ENCODE results near the gene GSG1. TPM values are rescaled to one million over a fixed set of nuclear protein-coding genes. Genes with fewer than 3 reads are reported as not detected.

The GSG1 gene
- total and polyA plus RNA-seq, 2 of the 8 experiments (the other 6 are each of a cell fraction or from before 2014, with no cell fraction given): 0.89 to 1.4 TPM

DNA sequence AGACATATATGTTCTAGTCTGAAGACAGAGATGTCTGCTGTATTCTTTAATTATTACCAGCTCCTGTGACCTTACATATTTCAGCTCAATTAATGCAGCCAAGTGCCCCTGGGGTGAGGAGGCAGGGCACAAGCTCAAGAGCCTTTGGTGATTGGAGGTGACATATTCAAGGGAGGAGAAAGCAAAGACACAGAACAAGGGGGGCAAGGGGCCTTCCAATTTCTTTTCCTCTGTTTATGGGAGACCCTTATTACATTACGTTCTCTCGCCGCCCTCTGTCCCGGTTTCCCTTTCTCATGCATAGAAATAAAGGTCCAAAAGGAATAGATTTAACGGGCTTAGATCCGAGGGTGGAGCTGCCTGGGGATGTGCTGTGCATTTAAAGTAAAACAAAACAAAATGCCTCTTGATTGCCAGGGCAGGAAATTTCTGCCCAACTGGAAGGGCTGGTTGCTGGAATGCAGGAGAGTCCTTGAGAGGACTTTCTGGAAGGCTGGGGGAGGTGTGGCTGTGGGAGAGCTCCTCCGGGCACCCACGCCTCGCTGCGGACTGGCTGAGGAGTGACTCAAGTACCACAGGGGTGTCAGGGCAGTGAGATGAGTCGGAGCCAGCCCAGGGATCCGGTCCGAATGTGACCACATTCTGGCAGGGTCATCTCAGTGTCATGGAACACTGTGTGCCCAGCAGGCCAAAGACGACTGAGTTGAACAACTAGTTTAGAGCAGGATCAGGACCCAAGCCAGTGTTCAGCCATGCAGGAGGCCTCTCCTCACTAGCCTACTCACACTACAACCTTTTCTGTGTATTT is 32.1 kb upstream of the GSG1 start:
- Histone ChIP-seq H3K79me2 (ENCODE audit: control insufficient read depth in 1 of 2, insufficient read depth in 2 of 2, low read length in 2 of 2) (no peaks in the 10 kb centered on the region), H3K4ac (replicated peaks; ENCODE audit: insufficient read length, low read depth, low read length) (no peak overlapping the region), H4K8ac (ENCODE audit: extremely low read depth, insufficient read depth, low read length) (no peak overlapping the region), H3K27me3 (replicated peaks in 1 of 4; ENCODE audit: control insufficient read depth in 3 of 4, extremely low read depth in 1 of 4, insufficient read depth in 3 of 4, low read length in 3 of 4) (no peaks in the 10 kb centered on the region), H3K79me1 (ENCODE audit: low read depth, low read length) (no peaks in the 10 kb centered on the region), H3K56ac (replicated peaks; ENCODE audit: insufficient read length, low read depth, low read length) (no peak overlapping the region), H3K18ac (ENCODE audit: extremely low read depth, low read length) (no peak overlapping the region), H3K4me3 (ENCODE audit: extremely low read depth in 1 of 4, insufficient read depth in 2 of 4, low read depth in 3 of 4, low read length in 4 of 4) (no peak overlapping the region; a peak in 1 of 8 replicates), H3K36me3 (ENCODE audit: control insufficient read depth in 2 of 4, insufficient read depth in 4 of 4, low read length in 3 of 4) (no peaks in the 10 kb centered on the region), H4K91ac (replicated peaks; ENCODE audit: insufficient read length, low read length) (no peak overlapping the region), H3K9ac (replicated peaks in 1 of 4; ENCODE audit: extremely low read depth in 1 of 4, low read depth in 3 of 4, low read length in 3 of 4) (no peak overlapping the region; a peak in 1 of 7 replicates), H3K14ac (ENCODE audit: insufficient read length) (no peak overlapping the region), H3K4me2 (ENCODE audit: insufficient read depth in 1 of 2, low read depth in 2 of 2, low read length in 2 of 2) (peak overlapping the region in 1 of 2 experiments; percentile 29; a peak in 2 of 4 replicates), H3K4me1 (replicated peaks in 1 of 4; ENCODE audit: control insufficient read depth in 3 of 4, insufficient read depth in 4 of 4, low read length in 3 of 4) (peaks cover 0 to 8% (median 4%) of the 10 kb centered on the region in 4 experiments; a peak in 3 of 7 replicates), H2AK5ac (ENCODE audit: low read depth, low read length) (no peak overlapping the region), H3K9me3 (ENCODE audit: insufficient read depth in 2 of 2, low read depth in 1 of 2, low read length in 1 of 2) (0 out of 4 replicates have a peak, but pooled peaks cover 0 to 2% of the 10 kb centered on the region in 2 experiments), H2BK5ac (ENCODE audit: low read depth, low read length) (no peak overlapping the region), H3K23me2 (ENCODE audit: low read depth, low read length) (peaks cover 16% of the 10 kb centered on the region; the same call in 1 of the 2 replicates), H2BK120ac (replicated peaks; ENCODE audit: low read depth, low read length) (no peak overlapping the region), H2BK15ac (ENCODE audit: low read length) (0 out of 2 replicates have a peak overlapping the region, but pooled peaks have one; percentile 20), H3K23ac (ENCODE audit: insufficient read length) (no peak overlapping the region), H4K20me1 (replicated peaks in 1 of 2; ENCODE audit: control insufficient read depth in 1 of 2, insufficient read depth in 2 of 2, low read length in 2 of 2) (no peaks in the 10 kb centered on the region), H3K27ac (ENCODE audit: low read depth, low read length) (no peak overlapping the region), H4K5ac (ENCODE audit: insufficient read length, low read depth, low read length) (no peak overlapping the region), H2BK20ac (ENCODE audit: low read length) (no peak overlapping the region), H2BK12ac (ENCODE audit: low read depth, low read length) (peak overlapping the region; percentile 45; the same call in 1 of the 2 replicates), H2AFZ (ENCODE audit: low read length) (peak overlapping the region; percentile 55; the same call in 1 of the 2 replicates)
- FAIRE-seq: peak; percentile 19
- TF ChIP-seq TAF1 (IDR thresholded peaks at IDR 0.05; ENCODE audit: low read depth, low read length) (no peak), ASH2L (IDR thresholded peaks at IDR 0.05; ENCODE audit: low read length) (peak; percentile 82), RAD21 (IDR thresholded peaks at IDR 0.05 in 1 of 2, conservative IDR thresholded peaks at IDR 0.05 in 1 of 2; ENCODE audit: low read depth in 2 of 2, low read length in 2 of 2) (peak in 1 of 2 experiments; percentile 34; a peak in 1 of 4 replicates), TEAD4 (IDR thresholded peaks at IDR 0.05; ENCODE audit: low read depth, low read length) (peak; percentile 75), SP1 (IDR thresholded peaks at IDR 0.05; ENCODE audit: low read depth, low read length) (peak; percentile 64)
- TF ChIP-seq, protein P1, sequence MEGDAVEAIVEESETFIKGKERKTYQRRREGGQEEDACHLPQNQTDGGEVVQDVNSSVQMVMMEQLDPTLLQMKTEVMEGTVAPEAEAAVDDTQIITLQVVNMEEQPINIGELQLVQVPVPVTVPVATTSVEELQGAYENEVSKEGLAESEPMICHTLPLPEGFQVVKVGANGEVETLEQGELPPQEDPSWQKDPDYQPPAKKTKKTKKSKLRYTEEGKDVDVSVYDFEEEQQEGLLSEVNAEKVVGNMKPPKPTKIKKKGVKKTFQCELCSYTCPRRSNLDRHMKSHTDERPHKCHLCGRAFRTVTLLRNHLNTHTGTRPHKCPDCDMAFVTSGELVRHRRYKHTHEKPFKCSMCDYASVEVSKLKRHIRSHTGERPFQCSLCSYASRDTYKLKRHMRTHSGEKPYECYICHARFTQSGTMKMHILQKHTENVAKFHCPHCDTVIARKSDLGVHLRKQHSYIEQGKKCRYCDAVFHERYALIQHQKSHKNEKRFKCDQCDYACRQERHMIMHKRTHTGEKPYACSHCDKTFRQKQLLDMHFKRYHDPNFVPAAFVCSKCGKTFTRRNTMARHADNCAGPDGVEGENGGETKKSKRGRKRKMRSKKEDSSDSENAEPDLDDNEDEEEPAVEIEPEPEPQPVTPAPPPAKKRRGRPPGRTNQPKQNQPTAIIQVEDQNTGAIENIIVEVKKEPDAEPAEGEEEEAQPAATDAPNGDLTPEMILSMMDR (IDR thresholded peaks at IDR 0.05; ENCODE audit: control extremely low read depth in 1 of 3, insufficient read depth in 1 of 3, low read depth in 1 of 3, low read length in 3 of 3): peak in 2 of 3 experiments; percentile 17; a peak in 3 of 4 replicates
- ChIA-PET POLR2A (ENCODE audit: partially characterized antibody) (interaction anchor here (1.2 to 1.7 kb wide), 4 partner anchors 11 to 47 kb away, joined by 3 to 6 read pairs (median 5); no protein-coding TSS in a partner anchor), CTCF (ENCODE audit: partially characterized antibody) (interaction anchor here (0.6 to 3.6 kb wide), 22 partner anchors 9 to 1168 kb away, joined by 3 to 18 read pairs (median 4); no protein-coding TSS in a partner anchor)
- DNase-seq (ENCODE audit: low read depth in 1 of 2, low spot score in 2 of 2): peak in 1 of 2 experiments; percentile 19
- WGBS, 2 experiments (ENCODE audit: extremely low coverage in 1 of 2, insufficient coverage in 1 of 2, insufficient read length in 1 of 2, insufficient replicate concordance in 2 of 2, low coverage in 1 of 2, low lambda C conversion rate in 2 of 2, missing lambda C conversion rate in 1 of 2): 77% methylated on average over 14 of the region's 14 CpGs; no CpG with 5 or more reads in 1 of the 2 experiments

All from H1 (cell line).